GM21717 (cell line): ENCODE results near the gene PLEKHM3.

ENCODE experiments used
- ATAC-seq: cut with Tn5 transposase; IDR thresholded peaks from one replicate; pipeline ENCODE4 v1.9.1; 2021; ENCODE audit warnings: mild to moderate bottlenecking, moderate library complexity; ENCODE audit not compliant: unreplicated experiment

PLEKHM3 gene

GRCh38 chr2:207805566-207806226 is 219.6 kb downstream of the PLEKHM3 start:
- ATAC-seq: no peak

- ATAC-seq: no peak
Measured at GRCh38 chr2:207802650-207803049, 222.7 kb downstream of the PLEKHM3 start.

- ATAC-seq: no peak
Measured at GRCh38 chr2:207801259-207801658, 224.1 kb downstream of the PLEKHM3 start.

- ATAC-seq: no peak
Measured at GRCh38 chr2:207796585-207797350, 228.6 kb downstream of the PLEKHM3 start.

- no peak for ATAC-seq
Measured at GRCh38 chr2:207792244-207792785, 233.0 kb downstream of the PLEKHM3 start.

DNA sequence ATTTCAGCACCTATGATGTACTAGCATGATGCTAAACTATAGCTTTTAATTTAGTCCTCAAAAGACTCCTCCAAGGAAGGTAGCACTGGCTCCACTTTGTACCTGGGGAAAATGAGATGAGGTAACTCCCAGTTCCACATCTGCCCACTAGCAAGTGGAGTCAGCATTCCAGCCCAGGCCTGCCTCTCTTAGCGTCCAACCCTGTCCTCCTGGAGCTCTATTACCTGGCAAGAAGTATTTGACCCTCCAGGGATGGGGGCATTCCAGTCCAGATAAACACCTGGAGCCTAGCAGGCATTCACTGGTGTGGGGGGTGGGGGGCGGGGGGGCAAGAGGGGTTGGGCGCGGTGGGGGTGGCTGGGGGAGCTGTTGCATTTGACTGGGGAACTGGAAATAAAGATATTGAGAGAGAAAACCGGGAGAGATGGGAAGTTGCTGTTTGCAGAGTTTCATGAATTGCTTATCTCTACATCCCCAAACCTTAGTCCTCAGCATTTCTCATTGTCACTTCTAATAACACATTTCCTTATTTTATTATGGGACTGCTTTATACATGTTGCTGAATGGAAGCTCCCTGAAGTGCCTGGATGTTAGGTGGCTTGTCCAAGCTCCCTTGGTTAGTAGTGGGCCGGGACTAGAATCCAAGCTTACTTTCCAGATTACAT is 233.6 kb downstream of the PLEKHM3 start:
- ATAC-seq: no peak

DNA sequence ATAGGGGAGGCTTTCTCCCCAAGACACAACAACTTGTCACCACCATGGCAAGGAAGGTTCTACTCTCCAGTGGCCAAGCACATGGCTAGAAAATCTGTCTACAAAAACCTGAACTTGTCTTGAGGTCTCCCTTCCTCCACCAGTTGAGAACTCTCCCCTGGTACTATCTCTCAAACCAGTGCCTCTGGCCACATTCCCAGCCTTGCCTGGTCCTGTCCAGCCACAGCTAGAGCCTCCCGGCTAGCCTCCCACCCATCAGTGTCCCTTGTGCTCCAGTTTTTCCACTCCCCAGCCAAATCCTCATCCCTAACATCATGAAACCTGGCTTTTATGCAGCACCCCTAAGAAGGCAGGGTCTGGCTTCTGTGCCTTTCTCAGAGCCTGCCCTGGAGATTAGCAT is 234.4 kb downstream of the PLEKHM3 start:
- ATAC-seq: no peak

GRCh38 chr2:207787800-207788199 is 237.5 kb downstream of the PLEKHM3 start:
- ATAC-seq: no peak

DNA sequence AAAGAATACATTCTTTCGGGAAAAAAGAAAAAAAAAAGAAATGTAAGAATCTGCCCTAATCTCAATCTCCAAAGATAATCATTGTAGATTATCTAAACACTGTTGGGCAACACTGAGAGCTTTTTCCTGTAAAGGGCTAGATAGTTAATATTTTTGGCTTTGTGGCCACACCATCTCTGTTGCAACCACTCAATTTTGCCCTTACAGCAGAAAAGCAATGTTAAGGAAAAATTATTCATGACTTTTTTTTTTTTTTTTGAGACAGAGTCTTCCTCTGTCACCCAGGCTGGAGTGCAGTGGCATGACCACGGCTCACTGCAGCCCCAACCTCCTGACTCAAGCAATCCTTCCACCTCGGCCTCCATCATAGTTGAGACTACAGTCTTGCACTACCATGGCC is 238.3 kb downstream of the PLEKHM3 start:
- ATAC-seq: no peak

DNA sequence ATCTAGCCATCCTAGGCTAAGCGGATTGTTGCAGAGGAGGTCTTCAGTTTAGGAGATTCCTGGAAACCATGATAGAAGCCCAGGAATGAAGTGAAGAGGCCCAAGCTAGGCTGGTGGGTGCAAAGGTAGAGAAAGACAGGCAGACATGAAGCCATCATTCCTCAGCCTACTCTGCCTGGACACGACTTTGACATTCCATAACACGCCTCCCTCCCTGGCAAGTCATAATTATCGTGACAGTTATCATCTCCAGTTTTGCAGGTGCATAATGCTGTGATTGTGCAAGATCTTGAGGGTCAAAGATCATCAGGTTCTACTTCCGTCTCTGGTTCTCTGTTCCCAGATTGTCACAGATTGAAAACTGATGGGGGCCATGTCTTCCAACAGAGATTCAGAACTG is 240.4 kb downstream of the PLEKHM3 start:
- no peak for ATAC-seq

- no peak for ATAC-seq
Measured at GRCh38 chr2:207783514-207783913, 241.8 kb downstream of the PLEKHM3 start.

GRCh38 chr2:207782238-207783030 is 242.9 kb downstream of the PLEKHM3 start:
- no peak for ATAC-seq

DNA sequence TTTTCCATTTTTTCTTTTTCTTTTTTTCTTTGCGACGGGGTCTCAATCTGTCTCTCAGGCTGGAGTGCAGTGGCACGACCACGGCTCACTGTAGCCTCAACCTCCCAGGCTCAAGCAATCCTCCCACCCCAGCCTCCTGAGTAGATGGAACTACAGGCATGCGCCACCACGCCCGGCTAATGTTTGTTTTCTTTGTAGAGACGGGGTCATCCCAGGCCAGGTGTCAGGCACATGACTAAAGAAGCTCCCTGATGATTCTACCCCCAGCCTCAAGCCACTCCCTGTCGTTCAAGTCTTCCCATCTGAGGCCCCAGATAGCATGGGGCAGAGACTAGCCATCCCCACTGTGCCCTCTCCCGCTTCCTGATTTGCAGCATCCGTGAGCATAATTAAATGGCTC is 245.8 kb downstream of the PLEKHM3 start:
- ATAC-seq: no peak

GRCh38 chr2:207778298-207778882 is 246.9 kb downstream of the PLEKHM3 start:
- ATAC-seq: no peak

DNA sequence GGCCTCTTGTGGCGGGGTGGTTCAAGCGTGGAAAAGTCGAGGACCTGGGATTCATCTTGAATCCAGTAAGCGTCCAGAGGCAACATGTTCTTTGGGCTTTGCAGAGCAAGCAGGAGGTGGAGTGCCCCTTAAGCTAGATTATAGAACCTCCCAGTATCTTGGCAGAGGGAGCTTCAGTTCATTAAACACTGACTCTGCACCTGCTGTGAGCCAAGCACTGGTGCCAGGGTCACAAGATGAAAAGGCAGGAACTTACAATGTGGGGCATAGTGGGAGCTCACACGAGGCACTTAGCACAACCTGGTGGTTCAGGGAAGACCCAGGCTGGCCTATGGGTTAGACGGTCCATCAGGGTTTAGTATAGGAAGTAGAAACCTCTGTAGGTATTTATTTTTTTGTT is 248.2 kb downstream of the PLEKHM3 start:
- no peak for ATAC-seq

GRCh38 chr2:207775473-207775872 is 249.9 kb downstream of the PLEKHM3 start:
- ATAC-seq: no peak

- no peak for ATAC-seq
Measured at GRCh38 chr2:207772844-207773205, 252.5 kb downstream of the PLEKHM3 start.

GRCh38 chr2:207772081-207772843 is 253.1 kb downstream of the PLEKHM3 start:
- no peak for ATAC-seq

- no peak for ATAC-seq
Measured at GRCh38 chr2:207771421-207771820, 253.9 kb downstream of the PLEKHM3 start.
